Loucy (cell line): ENCODE data around the gene FLYWCH2.

Experiments
- H2AFZ ChIP-seq: fragments of 200-600 bp; sonication (generic); 2 replicates; pipeline ENCODE4 v1.6.0; 2016; ENCODE audit warnings: antibody characterized with exemption, mild to moderate bottlenecking, low read length, moderate library complexity
- H3F3A ChIP-seq: fragments of 200-600 bp; 2 replicates; pipeline ENCODE4 v1.6.0; 2016; ENCODE audit warnings: antibody characterized with exemption, low read depth, mild to moderate bottlenecking
- H3K27me3 ChIP-seq: fragments of 200-600 bp; sonication (generic); 2 replicates; pipeline ENCODE4 v1.6.1; 2014; ENCODE audit warnings: low read length, mild to moderate bottlenecking; ENCODE audit not compliant: insufficient read depth, poor library complexity, severe bottlenecking
- H3K36me3 ChIP-seq: fragments of 200-600 bp; sonication (generic); 2 replicates; pipeline ENCODE4 v1.6.1; 2016; ENCODE audit warnings: low read length; ENCODE audit not compliant: insufficient read depth
- H3K4me1 ChIP-seq: fragments of 200-600 bp; sonication (generic); 2 replicates; pipeline ENCODE4 v1.5.1; 2014; ENCODE audit warnings: low read length, mild to moderate bottlenecking; ENCODE audit not compliant: insufficient read depth, poor library complexity, severe bottlenecking
- H3K4me2 ChIP-seq: fragments of 200-600 bp; sonication (generic); 2 replicates; pipeline ENCODE4 v1.6.0; 2014; ENCODE audit warnings: antibody characterized with exemption, low read length, low read depth, mild to moderate bottlenecking; ENCODE audit not compliant: poor library complexity, severe bottlenecking
- H3K4me3 ChIP-seq: fragments of 200-600 bp; sonication (generic); 2 replicates; pipeline ENCODE4 v1.5.1; 2014; ENCODE audit warnings: low read length, mild to moderate bottlenecking, mixed read lengths; ENCODE audit not compliant: poor library complexity, severe bottlenecking
- H3K79me2 ChIP-seq: fragments of 200-600 bp; sonication (generic); 2 replicates; pipeline ENCODE4 v1.6.1; 2014; ENCODE audit warnings: low read length; ENCODE audit not compliant: insufficient read depth
- H3K9ac ChIP-seq: fragments of 200-600 bp; sonication (generic); 2 replicates; pipeline ENCODE4 v1.6.0; 2014; ENCODE audit warnings: mild to moderate bottlenecking, low read depth, low read length, moderate library complexity; ENCODE audit not compliant: poor library complexity, severe bottlenecking
- H3K9me2 ChIP-seq: fragments of 200-600 bp; sonication (generic); replicated peaks from 2 replicates; pipeline ENCODE4 v1.6.1; 2016; ENCODE audit warnings: low read depth, low read length, mixed read lengths
- H3K9me3 ChIP-seq: fragments of 200-600 bp; sonication (generic); 2 replicates; pipeline ENCODE4 v1.6.1; 2014; ENCODE audit warnings: mild to moderate bottlenecking, antibody characterized with exemption, low read length, low read depth; ENCODE audit not compliant: insufficient read depth
- H4K20me1 ChIP-seq: fragments of 200-600 bp; sonication (generic); 2 replicates; pipeline ENCODE4 v1.6.0; 2014; ENCODE audit warnings: antibody characterized with exemption, low read length, mild to moderate bottlenecking; ENCODE audit not compliant: insufficient read depth, poor library complexity, severe bottlenecking
- EZH2phosphoT487 ChIP-seq: fragments of 200-600 bp; IDR thresholded peaks from 2 replicates; pipeline ENCODE4 v1.6.1; 2018; ENCODE audit warnings: antibody characterized with exemption, mild to moderate bottlenecking, moderate library complexity, borderline replicate concordance
- TF ChIP-seq, protein P1 (sequence below): fragments of 200-600 bp; sonication (generic); conservative IDR thresholded peaks from 2 replicates; pipeline ENCODE4 v1.5.1; 2014; ENCODE audit warnings: mild to moderate bottlenecking, antibody characterized with exemption, low read length

FLYWCH2 gene

DNA sequence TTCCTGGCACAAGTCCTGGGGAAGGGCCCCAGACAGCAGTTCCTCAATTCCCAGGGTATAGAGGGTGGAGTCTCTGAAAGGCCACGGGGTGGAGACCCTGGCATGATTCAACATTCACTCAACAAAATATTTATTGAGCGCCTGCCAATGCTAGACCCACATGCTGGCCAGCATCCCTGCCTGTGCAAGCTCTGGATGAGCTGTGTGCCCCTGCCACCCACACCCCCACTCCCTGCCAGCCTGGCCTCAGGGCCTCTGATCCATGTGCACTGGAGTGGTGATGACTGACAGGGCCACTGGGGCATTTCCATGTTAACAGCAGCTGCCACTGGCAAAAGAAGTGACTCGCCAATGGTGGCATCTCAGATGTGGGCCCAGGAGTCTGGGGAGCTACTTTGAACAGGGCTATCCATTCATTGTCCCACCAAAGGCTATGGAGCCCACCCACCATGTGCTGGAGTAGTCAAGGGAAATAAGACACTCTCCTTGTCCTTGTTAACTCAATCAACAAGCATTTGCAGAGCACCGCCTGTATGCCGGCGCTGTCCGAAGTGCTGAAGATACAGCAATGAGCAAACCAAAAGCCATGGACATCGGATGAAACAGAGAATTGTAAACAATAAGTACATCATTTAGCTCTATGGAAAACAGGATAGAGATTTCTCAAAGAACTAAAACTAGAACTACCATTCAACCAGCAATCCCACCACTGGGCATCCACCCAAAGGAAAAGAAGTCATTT, 22.0 kb upstream of the FLYWCH2 start:
- no peaks in the 10 kb centered on the region for H3K9me3 ChIP-seq
- no peak overlapping the region for H3K4me3 ChIP-seq
- H2AFZ ChIP-seq = no peak overlapping the region
- no peaks in the 10 kb centered on the region for H4K20me1 ChIP-seq
- H3K27me3 ChIP-seq = no peaks in the 10 kb centered on the region
- H3K9ac ChIP-seq = no peak overlapping the region
- no peaks in the 10 kb centered on the region for H3K36me3 ChIP-seq
- H3K79me2 ChIP-seq = no peaks in the 10 kb centered on the region
- H3K4me2 ChIP-seq = no peak overlapping the region
- TF ChIP-seq EZH2phosphoT487 = no peak
- TF ChIP-seq, protein P1, sequence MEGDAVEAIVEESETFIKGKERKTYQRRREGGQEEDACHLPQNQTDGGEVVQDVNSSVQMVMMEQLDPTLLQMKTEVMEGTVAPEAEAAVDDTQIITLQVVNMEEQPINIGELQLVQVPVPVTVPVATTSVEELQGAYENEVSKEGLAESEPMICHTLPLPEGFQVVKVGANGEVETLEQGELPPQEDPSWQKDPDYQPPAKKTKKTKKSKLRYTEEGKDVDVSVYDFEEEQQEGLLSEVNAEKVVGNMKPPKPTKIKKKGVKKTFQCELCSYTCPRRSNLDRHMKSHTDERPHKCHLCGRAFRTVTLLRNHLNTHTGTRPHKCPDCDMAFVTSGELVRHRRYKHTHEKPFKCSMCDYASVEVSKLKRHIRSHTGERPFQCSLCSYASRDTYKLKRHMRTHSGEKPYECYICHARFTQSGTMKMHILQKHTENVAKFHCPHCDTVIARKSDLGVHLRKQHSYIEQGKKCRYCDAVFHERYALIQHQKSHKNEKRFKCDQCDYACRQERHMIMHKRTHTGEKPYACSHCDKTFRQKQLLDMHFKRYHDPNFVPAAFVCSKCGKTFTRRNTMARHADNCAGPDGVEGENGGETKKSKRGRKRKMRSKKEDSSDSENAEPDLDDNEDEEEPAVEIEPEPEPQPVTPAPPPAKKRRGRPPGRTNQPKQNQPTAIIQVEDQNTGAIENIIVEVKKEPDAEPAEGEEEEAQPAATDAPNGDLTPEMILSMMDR = no peak
- no peaks in the 10 kb centered on the region for H3K4me1 ChIP-seq
- no peaks in the 10 kb centered on the region for H3F3A ChIP-seq
- H3K9me2 ChIP-seq = no peaks in the 10 kb centered on the region

DNA sequence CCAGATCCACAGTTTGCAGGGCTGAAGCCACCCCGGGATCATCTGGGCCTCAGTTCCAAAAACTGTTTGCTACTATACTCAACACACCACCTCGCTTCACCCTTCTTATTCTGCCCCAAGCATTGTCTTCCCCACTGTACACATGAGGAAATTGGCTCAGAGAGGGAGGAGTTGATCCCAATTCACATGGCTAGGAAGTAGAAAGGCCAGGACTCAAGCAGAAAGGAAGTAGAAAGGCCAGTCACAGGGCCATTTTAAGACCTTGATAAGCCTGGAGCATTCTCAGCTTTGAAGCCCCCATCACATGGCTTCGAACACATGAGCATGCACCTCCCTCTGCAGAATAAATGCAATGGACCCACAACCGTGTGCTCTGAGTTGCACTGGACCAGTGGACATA, 17.4 kb upstream of the FLYWCH2 start:
- TF ChIP-seq, protein P1 = no peak
- no peak for TF ChIP-seq EZH2phosphoT487
- Histone ChIP-seq H4K20me1 (no peaks in the 10 kb centered on the region), H3K4me3 (no peak overlapping the region), H3K4me1 (peaks cover 4% of the 10 kb centered on the region), H3K27me3 (no peaks in the 10 kb centered on the region), H3F3A (no peaks in the 10 kb centered on the region), H3K4me2 (no peak overlapping the region), H3K9me3 (no peaks in the 10 kb centered on the region), H3K36me3 (no peaks in the 10 kb centered on the region), H3K9ac (no peak overlapping the region), H3K79me2 (no peaks in the 10 kb centered on the region), H3K9me2 (no peaks in the 10 kb centered on the region), H2AFZ (no peak overlapping the region)

DNA sequence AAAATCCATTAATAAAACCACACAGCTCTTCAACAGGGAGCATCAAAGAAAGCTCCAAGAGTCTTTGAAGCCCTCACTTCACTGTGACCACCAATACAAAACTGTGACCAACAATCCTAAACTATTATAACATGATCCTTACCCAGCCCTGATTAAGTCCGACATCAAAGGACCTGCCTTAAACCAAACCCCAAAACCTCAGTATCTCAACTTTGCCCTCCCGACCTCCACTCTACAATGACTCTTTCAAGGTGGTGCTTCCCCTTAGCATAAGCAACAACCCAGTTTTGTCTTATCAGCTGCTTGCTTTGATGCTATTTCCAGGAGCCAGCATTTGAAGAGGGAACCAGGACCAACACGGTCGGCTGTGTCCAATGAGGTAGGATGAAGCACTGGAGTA, 16.6 kb upstream of the FLYWCH2 start:
- Histone ChIP-seq H3K4me3 (no peak overlapping the region), H3K36me3 (no peaks in the 10 kb centered on the region), H3K27me3 (no peaks in the 10 kb centered on the region), H3K9ac (no peak overlapping the region), H2AFZ (no peak overlapping the region), H3K4me1 (peaks cover 4% of the 10 kb centered on the region), H4K20me1 (no peaks in the 10 kb centered on the region), H3K79me2 (no peaks in the 10 kb centered on the region), H3F3A (no peaks in the 10 kb centered on the region), H3K9me2 (no peaks in the 10 kb centered on the region), H3K9me3 (no peaks in the 10 kb centered on the region), H3K4me2 (no peak overlapping the region)
- TF ChIP-seq EZH2phosphoT487 = no peak
- TF ChIP-seq, protein P1 = no peak
